ACC112 (cell line): Measurements from ENCODE around the gene SLC30A2.

Experiments
- H2AFZ ChIP-seq: fragments of 200-600 bp; sonication (generic); one replicate; pipeline ENCODE4 v1.6.0; 2017; ENCODE audit warnings: antibody characterized with exemption, low read length; ENCODE audit not compliant: unreplicated experiment
- H3K27ac ChIP-seq: fragments of 200-600 bp; sonication (generic); 2 replicates; pipeline ENCODE4 v1.5.1; 2014; ENCODE audit warnings: low read depth, mild to moderate bottlenecking, antibody characterized with exemption, low read length, moderate library complexity
- H3K27me3 ChIP-seq: fragments of 200-600 bp; sonication (generic); 2 replicates; pipeline ENCODE4 v1.6.1; 2014; ENCODE audit warnings: mild to moderate bottlenecking, antibody characterized with exemption, low read length, moderate library complexity, mixed read lengths; ENCODE audit not compliant: insufficient read depth
- H3K36me3 ChIP-seq: fragments of 200-600 bp; sonication (generic); 2 replicates; pipeline ENCODE4 v1.6.1; 2016; ENCODE audit warnings: mild to moderate bottlenecking, antibody characterized with exemption, low read length, moderate library complexity, mixed read lengths; ENCODE audit not compliant: insufficient read depth
- H3K4me1 ChIP-seq: fragments of 200-600 bp; sonication (generic); one replicate; pipeline ENCODE4 v1.6.1; 2016; ENCODE audit warnings: low read length, mixed read lengths; ENCODE audit not compliant: insufficient read depth, unreplicated experiment, control insufficient read depth
- H3K4me3 ChIP-seq: fragments of 200-600 bp; sonication (generic); 2 replicates; pipeline ENCODE4 v1.5.1; 2014; ENCODE audit warnings: mild to moderate bottlenecking, low read depth, low read length
- H3K79me2 ChIP-seq: fragments of 200-600 bp; sonication (generic); one replicate; pipeline ENCODE4 v1.6.0; 2016; ENCODE audit warnings: low read length; ENCODE audit not compliant: control insufficient read depth, unreplicated experiment, insufficient read depth

Gene SLC30A2

GRCh38 chr1:26082020-26082350 is 36.1 kb upstream of the SLC30A2 start:
- H3K27me3 ChIP-seq = peaks cover 12% of the 10 kb centered on the region
- no peaks in the 10 kb centered on the region for H3K4me1 ChIP-seq
- H3K4me3 ChIP-seq = no peak overlapping the region
- no peaks in the 10 kb centered on the region for H3K36me3 ChIP-seq
- H2AFZ ChIP-seq = no peak overlapping the region
- no peak overlapping the region for H3K27ac ChIP-seq
- no peaks in the 10 kb centered on the region for H3K79me2 ChIP-seq

- Histone ChIP-seq H2AFZ (no peak overlapping the region), H3K79me2 (no peaks in the 10 kb centered on the region), H3K4me1 (no peaks in the 10 kb centered on the region), H3K27me3 (peaks cover 12% of the 10 kb centered on the region), H3K36me3 (no peaks in the 10 kb centered on the region), H3K27ac (no peak overlapping the region), H3K4me3 (no peak overlapping the region)
Measured at GRCh38 chr1:26081267-26082019, 35.5 kb upstream of the SLC30A2 start.

- Histone ChIP-seq H3K27me3 (peaks cover 12% of the 10 kb centered on the region), H3K4me1 (no peaks in the 10 kb centered on the region), H3K27ac (no peak overlapping the region), H3K4me3 (no peak overlapping the region), H3K36me3 (no peaks in the 10 kb centered on the region), H3K79me2 (no peaks in the 10 kb centered on the region), H2AFZ (no peak overlapping the region)
Measured at GRCh38 chr1:26079960-26080814, 34.3 kb upstream of the SLC30A2 start.

GRCh38 chr1:26079178-26079563 is 33.3 kb upstream of the SLC30A2 start:
- no peak overlapping the region for H3K27ac ChIP-seq
- no peak overlapping the region for H3K4me3 ChIP-seq
- no peak overlapping the region for H2AFZ ChIP-seq
- no peaks in the 10 kb centered on the region for H3K4me1 ChIP-seq
- no peaks in the 10 kb centered on the region for H3K79me2 ChIP-seq
- H3K36me3 ChIP-seq = no peaks in the 10 kb centered on the region
- H3K27me3 ChIP-seq = peaks cover 8% of the 10 kb centered on the region

GRCh38 chr1:26078286-26079177 is 32.6 kb upstream of the SLC30A2 start:
- H3K4me3 ChIP-seq = no peak overlapping the region
- H2AFZ ChIP-seq = no peak overlapping the region
- no peak overlapping the region for H3K27ac ChIP-seq
- no peaks in the 10 kb centered on the region for H3K4me1 ChIP-seq
- H3K27me3 ChIP-seq = peaks cover 9% of the 10 kb centered on the region; the same call in 1 of the 2 replicates
- no peaks in the 10 kb centered on the region for H3K36me3 ChIP-seq
- no peaks in the 10 kb centered on the region for H3K79me2 ChIP-seq

GRCh38 chr1:26077524-26077923 is 31.6 kb upstream of the SLC30A2 start:
- H3K4me1 ChIP-seq = no peaks in the 10 kb centered on the region

GRCh38 chr1:26075421-26076144 is 29.7 kb upstream of the SLC30A2 start:
- Histone ChIP-seq H3K27ac (no peak overlapping the region), H3K4me1 (no peaks in the 10 kb centered on the region), H2AFZ (no peak overlapping the region)

More at GRCh38 chr1:26077524-26077923, 31.6 kb upstream of the SLC30A2 start:
- H3K79me2 ChIP-seq = no peaks in the 10 kb centered on the region
- H3K36me3 ChIP-seq = no peaks in the 10 kb centered on the region
- no peak overlapping the region for H2AFZ ChIP-seq
- H3K27ac ChIP-seq = no peak overlapping the region
- H3K27me3 ChIP-seq = peaks cover 19% of the 10 kb centered on the region
- no peak overlapping the region for H3K4me3 ChIP-seq

GRCh38 chr1:26072305-26072704 is 26.4 kb upstream of the SLC30A2 start:
- no peaks in the 10 kb centered on the region for H3K4me1 ChIP-seq
- peaks cover 44% of the 10 kb centered on the region for H3K27me3 ChIP-seq
- no peaks in the 10 kb centered on the region for H3K36me3 ChIP-seq
- no peak overlapping the region for H3K27ac ChIP-seq
- no peak overlapping the region for H3K4me3 ChIP-seq
- H2AFZ ChIP-seq = no peak overlapping the region
- H3K79me2 ChIP-seq = no peaks in the 10 kb centered on the region

More at GRCh38 chr1:26075421-26076144, 29.7 kb upstream of the SLC30A2 start:
- Histone ChIP-seq H3K79me2 (no peaks in the 10 kb centered on the region), H3K36me3 (no peaks in the 10 kb centered on the region), H3K27me3 (peaks cover 30% of the 10 kb centered on the region), H3K4me3 (no peak overlapping the region)

GRCh38 chr1:26070963-26071342 is 25.0 kb upstream of the SLC30A2 start:
- no peak overlapping the region for H2AFZ ChIP-seq
- H3K27ac ChIP-seq = no peak overlapping the region
- H3K27me3 ChIP-seq = peaks cover 48% of the 10 kb centered on the region
- H3K79me2 ChIP-seq = no peaks in the 10 kb centered on the region
- H3K4me1 ChIP-seq = no peaks in the 10 kb centered on the region
- H3K36me3 ChIP-seq = no peaks in the 10 kb centered on the region
- no peak overlapping the region for H3K4me3 ChIP-seq
